Cortex of kidney (tissue), 1 donor: Measurements from ENCODE around the gene ISX.

Experiments used
- DNase-seq: peaks from one replicate; lab custom pipeline; 2025; lab: John Stamatoyannopoulos, UW

ISX gene

DNA sequence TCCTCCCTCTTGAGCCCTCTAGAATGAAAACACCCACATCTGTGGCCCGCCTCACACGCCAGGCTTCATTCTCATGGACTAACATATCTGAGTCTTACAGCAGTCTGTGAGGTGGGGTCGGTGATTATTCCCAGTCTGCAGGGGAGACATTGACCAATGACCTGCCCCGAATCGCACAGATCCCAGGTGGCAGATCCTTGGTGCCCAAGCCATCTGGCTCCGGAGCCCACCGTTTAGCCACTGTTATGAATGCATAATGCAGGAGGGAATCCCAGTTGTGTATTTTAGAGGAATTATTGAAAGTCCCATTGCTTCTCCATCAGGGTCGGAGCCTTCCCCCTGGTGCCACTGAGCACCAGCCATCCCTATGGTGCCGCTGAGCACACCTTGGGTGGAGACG is 47.4 kb downstream of the ISX start:
- DNase-seq = no peak

DNA sequence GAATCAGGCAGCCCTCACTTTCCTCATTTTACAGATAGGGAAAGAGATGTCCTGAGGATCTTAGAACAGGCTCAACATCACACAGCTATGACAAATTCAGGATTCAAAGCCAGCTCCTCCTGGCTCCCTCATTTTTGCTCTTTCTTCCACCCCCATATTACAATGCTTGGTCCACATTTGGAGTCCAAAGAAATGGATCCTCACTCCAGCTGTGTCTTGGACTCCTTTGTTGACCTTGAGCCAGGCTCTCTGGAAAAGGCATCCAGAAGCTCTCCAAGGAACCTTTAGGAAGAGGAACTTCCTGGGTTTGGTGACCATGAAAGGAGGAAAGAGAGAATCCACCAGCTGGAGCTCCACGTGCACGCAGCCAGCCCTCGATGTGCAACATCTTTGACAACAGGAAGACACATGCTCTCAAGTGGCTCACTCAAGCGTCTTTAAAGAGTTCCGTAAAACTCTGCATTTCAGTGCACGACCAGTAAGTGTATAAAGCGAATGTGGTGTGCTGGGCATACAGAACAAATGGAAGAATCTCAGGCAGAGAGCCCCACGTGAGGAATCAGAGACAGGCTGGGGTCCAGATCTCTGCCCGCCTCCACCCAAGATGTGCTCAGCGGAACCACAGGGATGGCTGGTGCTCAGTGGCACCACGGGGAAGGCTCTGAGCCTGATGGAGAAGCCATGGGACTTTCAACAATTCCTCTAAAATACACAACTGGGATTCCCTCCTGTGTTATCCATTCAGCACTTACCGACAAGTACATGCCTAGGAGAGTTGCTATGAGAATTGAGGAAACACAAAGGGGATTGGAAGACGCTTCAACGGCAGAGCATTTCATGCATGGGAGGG is 48.4 kb downstream of the ISX start:
- DNase-seq = no peak

DNA sequence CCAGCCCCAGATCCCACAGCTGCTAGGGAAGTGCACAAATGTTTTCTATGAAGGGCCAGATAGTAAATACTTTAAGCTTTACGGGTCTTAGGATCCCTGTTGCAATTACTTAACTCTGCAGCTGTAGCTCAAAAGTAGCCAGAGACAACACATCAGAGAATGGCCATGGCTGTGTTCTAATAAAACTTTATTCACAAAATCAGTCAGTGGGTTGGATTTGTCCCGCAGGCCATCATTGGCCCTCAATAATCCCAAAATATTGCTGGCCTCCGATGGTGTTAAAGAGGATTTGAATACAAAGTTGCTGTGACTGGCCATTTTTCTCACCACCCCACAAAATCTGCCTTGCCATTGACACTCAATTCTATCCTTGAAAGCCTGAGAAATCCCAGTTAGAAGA is 49.6 kb downstream of the ISX start:
- no peak for DNase-seq

DNA sequence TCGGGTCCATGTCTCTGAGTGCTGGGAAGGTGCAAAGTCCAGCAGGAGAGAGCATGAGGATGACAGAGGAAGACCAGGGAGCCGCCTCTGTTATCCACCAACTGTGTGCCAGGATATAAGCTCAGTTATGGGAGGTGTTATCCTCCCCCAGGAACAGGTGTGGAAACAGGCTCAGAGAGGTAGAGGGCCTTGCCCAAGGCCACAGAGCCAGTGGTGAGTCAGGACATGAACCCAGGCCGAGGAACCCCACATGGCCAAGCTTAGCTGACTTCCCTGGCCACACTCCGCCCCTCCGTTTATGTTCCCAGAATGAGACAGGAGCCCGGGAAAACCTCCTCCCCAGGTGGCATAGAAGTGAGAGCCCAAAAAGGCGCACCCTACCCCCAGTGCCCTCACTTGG is 50.3 kb downstream of the ISX start:
- DNase-seq = no peak

DNA sequence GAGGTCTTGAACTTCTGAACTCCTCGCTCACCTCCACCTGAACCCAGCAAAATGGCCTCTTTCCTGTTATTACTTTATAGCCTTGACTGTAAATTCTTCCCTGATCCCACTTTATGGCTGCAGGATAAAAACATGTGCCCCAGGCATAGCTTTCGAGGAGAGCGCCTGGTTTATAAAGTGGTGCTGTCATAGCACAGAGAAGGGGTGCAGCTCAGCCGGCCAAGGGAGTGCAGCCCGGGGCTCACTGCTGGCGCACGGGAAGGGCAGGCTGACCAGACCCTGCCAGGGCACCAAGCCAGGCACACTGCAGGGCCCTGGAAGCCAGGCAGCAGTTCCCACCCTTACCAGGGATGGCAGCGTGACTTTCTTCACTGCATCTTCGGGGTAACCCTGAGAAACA is 50.9 kb downstream of the ISX start:
- DNase-seq = no peak

DNA sequence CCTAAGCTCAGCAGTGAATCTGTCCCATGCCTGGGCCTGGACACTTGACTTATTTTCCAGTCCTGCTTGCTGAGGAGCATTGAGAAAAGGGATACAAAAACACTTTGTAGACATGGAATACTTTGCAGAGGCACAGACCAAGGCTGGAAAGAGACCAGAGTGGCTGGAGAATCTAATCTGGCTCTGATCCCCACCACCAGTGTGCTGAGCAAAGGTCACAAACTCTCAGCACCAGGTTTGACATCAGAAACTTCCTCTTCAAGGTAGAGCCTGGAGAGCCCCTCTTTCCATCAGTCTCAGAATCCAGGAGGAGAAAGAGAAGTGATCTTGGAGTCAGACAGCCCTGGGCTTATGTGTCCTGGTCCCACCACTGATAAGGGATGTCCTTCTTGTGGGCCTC is 53.5 kb downstream of the ISX start:
- no peak for DNase-seq

DNA sequence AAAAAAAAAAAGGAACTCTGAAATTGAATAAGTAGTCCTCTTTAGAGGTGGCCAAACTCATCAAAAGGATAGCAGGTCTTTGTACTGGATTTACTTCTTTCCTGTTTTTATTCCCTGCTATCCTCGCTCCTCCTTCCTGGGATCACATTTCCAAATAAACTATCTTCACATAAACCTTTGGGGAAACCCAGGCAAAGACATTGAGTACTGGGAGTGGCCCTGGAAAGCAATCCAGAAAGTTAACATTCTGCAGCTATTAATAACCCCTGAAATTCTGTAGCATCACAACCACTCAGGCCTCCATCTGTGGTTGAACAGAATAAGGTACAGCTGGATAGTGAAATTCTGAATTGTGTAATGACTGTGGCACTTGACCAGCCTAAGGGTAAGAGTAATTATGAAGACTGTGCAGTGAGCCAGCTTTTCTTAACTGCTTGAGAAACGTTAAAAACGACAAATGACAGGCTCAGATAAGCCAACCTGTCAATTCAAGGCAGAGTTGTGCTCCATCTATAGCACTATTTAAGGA is 58.8 kb downstream of the ISX start:
- no peak for DNase-seq

DNA sequence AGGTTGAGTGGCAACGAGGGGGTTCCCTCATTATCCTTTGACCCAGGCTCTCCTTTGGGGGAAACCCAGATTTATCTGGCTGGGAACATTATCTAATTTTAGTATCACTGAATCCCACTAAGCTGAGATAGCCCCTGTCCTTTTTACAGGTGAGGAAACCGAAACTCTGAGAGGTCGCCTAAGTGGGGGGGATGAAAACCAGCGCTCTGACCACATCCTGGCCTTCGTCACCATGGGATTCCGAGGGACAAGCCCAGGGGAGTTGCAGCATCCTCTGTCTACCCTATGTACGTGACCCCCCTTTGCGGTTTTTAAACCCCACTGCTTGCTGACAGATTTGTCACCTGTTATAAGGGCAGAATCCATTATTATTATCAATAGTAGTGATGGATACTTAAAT is 61.0 kb downstream of the ISX start:
- DNase-seq = no peak

DNA sequence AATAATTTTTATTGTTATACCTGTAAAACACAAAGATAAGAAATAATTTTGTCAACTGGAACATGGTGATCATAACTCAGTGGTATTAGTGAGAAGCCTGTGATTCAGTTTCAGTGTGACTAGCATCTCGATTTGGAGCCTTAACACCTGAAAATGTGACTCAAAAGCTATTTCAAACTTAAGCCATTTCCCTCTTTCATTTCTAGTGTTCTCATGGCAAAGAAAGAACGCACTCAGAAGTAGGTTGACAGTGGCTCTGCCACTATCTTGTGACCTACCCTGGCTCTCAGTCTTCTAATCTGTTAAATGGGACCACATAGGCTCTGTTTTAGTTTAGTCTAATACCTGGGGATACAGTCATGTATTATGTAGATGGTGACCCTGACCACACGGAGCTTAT is 62.7 kb downstream of the ISX start:
- DNase-seq = no peak

DNA sequence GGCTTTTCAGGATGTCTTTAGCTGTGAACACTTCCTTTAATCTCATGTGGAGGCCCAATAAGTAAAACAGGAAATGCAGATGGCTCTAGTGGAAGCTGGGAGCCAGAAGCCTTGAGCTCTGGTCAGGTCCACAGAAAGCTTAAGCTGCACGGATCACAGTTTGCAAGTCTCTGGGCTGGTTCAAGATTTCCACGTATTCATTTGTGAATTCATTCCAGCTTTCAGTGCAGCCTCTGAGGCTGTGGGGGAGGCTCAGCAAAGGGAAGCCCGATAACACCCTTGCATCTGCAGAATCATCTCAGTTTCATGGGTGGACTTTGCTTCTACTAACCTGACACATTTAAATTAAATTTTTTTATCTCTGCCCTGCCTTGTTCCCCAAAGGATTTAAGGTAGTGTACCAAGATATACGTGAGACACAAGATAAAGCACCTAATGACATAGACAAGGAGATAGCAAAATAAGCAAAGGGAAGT is 65.6 kb downstream of the ISX start:
- no peak for DNase-seq

DNA sequence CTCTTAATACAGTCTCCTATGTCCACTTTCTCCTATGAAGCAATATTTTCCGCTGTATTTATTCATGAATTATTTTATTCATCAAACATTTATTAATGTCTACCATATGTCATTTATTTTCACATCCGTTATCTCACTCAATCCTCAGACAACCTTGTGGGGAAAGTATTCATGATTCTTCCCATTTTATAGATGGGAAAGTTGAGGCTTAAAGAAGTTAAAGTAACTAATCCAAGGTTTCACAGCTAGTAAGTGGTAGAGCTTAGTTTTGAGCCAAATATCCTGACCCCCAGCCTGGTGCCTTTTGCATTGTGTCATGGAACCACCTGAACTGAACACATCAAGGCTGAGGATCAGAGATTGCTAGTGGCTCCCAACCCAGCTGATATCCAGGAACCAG is 66.6 kb downstream of the ISX start:
- DNase-seq = no peak

DNA sequence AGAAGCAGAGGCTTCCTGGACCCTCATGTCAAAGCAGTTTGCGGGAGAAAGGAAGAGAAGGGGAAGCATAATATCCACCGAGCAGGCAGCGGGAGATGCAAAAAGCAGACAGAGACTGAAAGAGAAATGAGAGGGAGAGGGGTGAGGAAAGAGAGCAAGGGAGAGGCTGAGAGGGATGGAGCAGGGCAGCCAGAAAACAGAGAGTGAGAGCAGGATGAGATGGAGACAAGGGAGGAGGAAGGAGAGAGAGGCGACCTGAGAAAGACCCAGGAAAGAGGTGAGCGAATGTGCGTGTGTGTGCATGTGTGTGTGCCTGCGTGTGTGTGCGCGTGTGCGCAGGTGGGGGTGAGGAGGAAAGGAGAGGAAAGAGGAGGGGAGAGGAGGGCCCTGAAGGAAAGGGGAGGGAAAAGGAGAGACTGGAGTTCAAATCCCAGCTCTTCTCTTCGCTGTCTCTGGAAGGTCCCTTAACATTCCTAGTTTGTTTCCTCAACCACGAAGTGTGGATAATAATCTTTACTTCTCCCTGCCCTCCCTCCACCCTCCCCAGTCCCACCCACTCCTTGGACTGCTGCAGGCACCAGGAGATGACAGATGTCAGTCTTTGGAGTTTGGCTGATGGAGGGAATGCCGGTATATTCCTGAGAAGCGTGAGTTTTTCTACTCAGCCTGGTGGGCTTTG is 67.9 kb downstream of the ISX start:
- DNase-seq = no peak

DNA sequence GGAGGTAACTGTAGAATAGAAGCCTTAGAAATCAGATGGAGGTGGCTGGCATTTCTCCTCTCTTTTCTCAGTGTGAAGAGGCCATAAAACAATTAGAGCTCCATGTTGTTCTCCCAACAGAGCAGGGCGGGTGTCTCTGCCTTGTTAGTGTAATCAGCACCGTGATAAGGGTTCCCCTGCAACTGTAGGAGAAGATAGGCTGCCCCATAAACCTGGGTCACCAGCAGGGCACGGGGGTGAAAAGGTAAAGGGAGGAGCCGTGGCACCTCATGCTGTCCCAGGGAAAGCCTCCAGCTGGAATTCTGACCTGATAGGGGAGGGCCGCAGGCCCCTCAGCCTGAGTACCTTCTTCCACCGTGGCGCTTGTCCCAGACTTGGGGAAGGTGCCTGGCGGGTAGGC is 68.7 kb downstream of the ISX start:
- DNase-seq = no peak

DNA sequence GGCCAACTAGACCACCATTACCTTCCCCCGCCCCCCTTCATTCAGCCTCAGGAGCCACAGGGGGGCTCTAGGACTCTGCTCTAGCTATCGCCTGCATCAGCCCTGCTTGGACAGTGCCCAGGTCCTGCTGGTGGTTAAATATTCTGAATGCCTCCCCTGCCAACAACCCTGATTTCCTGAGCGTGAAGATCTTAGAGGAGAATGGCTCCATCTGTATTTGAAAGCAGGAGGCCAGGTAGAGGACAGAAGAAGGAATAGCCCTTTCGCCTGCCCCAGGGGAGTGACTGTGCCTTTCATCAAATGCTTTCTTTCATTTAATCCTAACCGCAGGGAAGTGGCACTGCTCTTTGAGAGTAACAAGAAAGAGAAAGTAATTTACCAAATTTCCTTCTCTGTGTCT is 69.2 kb downstream of the ISX start:
- no peak for DNase-seq
